ENCODE data around the gene TRAPPC11.

DNA sequence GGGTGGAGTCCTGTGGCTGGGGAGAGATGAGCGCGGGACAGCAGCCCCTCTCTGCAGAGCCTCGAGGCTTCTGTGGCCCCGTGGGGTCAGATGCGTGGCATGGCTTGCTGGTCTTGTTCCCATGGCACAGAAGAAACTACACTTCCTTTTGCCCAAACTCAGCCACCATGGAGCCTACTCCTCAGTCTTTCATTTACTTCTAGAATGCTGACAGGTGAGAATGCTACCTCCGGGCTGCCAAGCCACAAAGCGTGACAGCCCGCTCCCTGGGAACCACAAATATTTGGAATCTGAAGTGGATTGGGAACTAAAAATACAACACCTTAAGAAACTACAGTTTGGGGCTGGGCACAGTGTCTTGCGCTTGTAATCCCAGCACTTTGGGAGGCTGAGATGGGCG, 98.0 kb downstream of the TRAPPC11 start:
- no peak for TF ChIP-seq CTCF (IDR thresholded peaks at IDR 0.05)
- TF ChIP-seq POLR2A (IDR thresholded peaks at IDR 0.05) = no peak
